SU-DHL-6 (cell line): ENCODE results near the gene PHACTR1.

Experiments used
- EZH2phosphoT487 ChIP-seq: fragments of 200-600 bp; sonication (generic), shearing (Covaris generic); conservative IDR thresholded peaks from 2 replicates; pipeline ENCODE4 v1.6.1; 2018; ENCODE audit warnings: mild to moderate bottlenecking, antibody characterized with exemption, low read length, moderate library complexity, mixed read lengths
- TF ChIP-seq, protein P1 (sequence below): fragments of 200-600 bp; sonication (generic); IDR thresholded peaks from one replicate; pipeline ENCODE4 v1.5.1; 2017; ENCODE audit warnings: antibody characterized with exemption, mild to moderate bottlenecking, low read length, moderate library complexity; ENCODE audit not compliant: insufficient read depth, poor library complexity, severe bottlenecking

DNA sequence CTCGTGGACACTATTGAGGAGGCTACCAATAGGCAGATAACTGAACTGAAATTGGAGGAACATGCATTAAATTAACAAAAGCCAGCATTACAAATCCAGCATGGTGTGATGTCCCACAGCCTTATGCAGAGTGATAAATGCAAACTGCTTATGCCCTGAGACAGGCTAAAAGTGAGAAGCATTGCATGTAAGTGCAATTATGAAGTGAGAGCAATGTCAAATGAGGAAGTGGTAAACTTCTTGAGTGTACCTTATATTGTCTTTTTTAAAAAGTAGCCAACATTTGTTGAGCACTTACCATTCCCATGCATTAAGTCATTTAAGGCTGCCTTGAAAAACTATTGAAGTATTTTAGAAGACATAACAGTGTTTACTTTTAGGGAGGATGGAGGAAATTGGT is 399.6 kb downstream of the PHACTR1 start:
- TF ChIP-seq, protein P1, sequence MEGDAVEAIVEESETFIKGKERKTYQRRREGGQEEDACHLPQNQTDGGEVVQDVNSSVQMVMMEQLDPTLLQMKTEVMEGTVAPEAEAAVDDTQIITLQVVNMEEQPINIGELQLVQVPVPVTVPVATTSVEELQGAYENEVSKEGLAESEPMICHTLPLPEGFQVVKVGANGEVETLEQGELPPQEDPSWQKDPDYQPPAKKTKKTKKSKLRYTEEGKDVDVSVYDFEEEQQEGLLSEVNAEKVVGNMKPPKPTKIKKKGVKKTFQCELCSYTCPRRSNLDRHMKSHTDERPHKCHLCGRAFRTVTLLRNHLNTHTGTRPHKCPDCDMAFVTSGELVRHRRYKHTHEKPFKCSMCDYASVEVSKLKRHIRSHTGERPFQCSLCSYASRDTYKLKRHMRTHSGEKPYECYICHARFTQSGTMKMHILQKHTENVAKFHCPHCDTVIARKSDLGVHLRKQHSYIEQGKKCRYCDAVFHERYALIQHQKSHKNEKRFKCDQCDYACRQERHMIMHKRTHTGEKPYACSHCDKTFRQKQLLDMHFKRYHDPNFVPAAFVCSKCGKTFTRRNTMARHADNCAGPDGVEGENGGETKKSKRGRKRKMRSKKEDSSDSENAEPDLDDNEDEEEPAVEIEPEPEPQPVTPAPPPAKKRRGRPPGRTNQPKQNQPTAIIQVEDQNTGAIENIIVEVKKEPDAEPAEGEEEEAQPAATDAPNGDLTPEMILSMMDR, result no peak
- TF ChIP-seq EZH2phosphoT487, result no peak
